Measurements from ENCODE around the gene KCNQ2.
"Not testable (repeated sequence)": the region's sequence is repeated elsewhere in the genome, so short reads cannot be mapped to it uniquely, and the experiment has no call there.

The KCNQ2 gene

GRCh38 chr20:63490416-63490815 lies 18.0 kb upstream of the KCNQ2 start:
- no peak for DNase-seq (ENCODE audit: low read depth)

DNA sequence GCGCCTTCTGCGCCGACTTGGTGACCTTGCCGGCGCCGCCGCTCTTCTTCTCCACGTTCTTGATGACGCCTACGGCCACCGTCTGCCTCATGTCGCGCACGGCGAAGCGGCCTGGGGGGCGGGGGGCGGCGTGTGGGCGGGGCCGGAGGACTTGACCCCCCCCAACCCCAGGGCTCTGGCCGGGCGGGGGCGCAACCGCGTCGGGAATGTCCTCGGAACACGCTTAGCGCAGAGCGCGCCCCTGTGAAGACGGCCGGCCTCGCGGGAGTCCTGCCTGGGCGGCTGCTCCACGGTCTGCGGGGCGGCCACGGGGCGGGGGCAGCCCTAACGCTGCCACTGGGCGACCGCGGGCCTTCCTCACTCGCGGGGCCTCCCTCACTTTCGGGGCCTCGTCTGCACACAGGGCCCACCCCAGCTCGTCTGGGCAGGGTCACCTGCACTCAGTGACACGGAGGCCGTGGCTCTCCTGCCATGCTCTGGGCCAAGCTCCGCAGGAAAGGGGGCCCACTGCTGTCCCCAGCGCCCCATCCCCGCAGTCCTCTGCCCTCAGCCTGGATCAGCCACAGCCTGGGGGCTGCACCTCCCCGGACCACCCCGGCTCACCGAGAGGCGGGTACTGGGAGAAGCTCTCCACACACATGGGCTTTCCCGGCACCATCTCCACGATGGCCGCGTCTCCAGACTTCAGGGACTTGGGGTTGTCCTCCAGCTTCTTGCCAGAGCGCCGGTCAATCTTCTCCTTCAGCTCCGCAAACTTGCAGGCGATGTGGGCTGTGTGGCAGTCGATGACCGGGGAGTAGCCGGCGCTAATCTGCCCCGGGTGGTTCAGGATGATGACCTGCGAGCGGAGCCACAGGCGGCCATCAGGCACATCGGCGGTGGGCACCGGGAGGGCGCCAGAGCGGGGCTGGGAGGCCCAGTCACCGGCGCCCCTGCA lies 16.1 kb upstream of the KCNQ2 start:
- no peak for DNase-seq (ENCODE audit: low read depth)

DNA sequence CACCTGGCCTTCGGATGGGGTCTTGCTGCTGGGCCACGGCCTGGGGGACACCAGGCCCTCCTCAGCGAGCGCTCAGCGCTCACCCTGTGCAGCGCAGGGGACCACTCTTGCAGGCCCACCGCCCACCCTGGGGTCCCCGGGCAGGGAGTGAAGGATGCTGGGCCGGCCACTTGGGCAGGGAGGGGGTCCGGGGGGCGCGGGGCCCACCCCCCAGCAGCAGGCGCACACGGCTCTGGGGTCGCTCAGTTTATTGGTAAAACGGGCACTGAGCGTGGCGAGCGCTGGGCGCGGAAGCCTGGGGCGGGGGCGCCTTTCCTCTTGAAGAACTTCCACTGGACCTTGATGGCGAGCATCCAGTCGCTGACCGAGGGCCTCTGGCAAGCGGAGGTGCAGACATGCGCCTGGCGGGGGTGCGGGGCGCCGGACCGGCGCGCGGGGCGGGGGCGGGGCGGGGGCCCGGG lies 15.4 kb upstream of the KCNQ2 start:
- DNase-seq (ENCODE audit: low read depth): no peak

DNA sequence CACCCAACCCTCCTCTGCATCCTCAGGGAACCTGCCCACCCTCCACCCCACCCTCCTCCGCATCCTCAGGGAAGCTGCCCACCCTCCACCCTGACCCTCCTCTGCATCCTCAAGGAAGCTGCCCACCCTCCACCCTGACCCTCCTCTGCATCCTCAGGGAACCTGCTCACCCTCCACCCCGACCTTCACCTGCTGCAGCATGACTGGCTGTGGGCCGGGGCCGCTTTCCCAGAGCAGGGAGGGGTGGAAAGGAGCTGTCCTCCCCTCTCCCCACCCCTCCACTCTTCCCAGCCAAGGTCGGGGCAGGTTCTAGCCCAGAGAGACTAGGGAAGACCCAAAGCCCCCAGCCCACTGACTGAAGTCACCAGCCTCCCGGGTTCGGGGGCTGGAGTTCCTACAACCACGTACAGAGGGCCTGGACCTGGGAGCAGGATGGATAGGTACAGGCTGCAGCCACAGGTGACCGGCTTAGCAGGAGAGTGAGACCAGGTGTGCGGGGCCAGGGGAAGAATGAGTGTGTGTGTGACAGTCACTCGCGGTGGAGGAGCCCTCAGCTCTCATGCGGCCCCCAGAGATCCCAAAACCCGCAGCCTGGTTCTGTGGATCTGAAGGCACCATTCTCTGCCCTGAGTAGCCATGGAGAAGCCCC lies 14.8 kb upstream of the KCNQ2 start:
- no peak for DNase-seq (ENCODE audit: low read depth)

GRCh38 chr20:63486300-63486855 lies 13.9 kb upstream of the KCNQ2 start:
- DNase-seq (ENCODE audit: low read depth): no peak

GRCh38 chr20:63484651-63485403 lies 12.4 kb upstream of the KCNQ2 start:
- DNase-seq (ENCODE audit: low read depth): no peak

DNA sequence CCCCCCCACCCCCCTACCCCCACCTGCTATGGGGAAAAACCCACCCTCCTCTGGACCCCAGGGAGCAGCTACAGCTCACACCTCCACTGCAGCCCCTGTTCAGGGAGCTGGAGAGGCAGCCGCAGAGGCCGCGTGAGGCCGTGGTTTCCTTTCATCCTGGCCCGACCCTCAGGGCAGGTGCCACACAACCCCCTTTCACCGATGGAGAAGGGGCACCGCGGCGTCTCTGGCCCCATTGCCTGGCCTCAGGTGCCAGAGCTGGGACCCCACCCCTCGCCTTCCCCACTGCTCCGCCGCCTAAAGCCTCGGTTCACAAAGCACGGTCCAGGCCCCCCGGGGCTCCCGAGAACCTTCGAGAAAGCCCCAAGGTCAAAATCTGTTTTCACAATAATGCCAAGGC lies 11.8 kb upstream of the KCNQ2 start:
- DNase-seq (ENCODE audit: low read depth): no peak

- no peak for DNase-seq (ENCODE audit: low read depth)
Observed at GRCh38 chr20:63483834-63484233, 11.4 kb upstream of the KCNQ2 start.

- no peak for DNase-seq (ENCODE audit: low read depth)
Observed at GRCh38 chr20:63482021-63482587, 9.6 kb upstream of the KCNQ2 start.

DNA sequence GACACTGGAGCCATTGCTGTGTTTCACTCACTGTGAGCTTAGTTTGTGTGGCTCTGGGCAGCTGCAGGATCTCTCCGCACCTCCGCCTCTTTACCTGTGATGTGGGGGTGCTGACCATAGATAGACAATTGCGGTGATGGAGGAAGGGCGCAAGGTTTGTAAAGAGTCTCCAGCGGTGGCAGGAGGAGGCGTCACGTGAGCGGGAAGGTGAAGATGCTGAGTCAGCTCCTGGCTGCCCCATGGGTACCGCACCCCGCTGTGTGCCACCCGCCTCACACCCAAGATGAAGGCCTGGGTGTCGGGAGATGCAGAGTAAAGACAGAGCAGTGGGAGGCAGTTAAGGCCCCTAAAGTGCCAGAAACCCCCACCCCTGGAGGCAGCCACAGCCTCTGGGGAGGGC lies 9.0 kb upstream of the KCNQ2 start:
- no peak for DNase-seq (ENCODE audit: low read depth)

DNA sequence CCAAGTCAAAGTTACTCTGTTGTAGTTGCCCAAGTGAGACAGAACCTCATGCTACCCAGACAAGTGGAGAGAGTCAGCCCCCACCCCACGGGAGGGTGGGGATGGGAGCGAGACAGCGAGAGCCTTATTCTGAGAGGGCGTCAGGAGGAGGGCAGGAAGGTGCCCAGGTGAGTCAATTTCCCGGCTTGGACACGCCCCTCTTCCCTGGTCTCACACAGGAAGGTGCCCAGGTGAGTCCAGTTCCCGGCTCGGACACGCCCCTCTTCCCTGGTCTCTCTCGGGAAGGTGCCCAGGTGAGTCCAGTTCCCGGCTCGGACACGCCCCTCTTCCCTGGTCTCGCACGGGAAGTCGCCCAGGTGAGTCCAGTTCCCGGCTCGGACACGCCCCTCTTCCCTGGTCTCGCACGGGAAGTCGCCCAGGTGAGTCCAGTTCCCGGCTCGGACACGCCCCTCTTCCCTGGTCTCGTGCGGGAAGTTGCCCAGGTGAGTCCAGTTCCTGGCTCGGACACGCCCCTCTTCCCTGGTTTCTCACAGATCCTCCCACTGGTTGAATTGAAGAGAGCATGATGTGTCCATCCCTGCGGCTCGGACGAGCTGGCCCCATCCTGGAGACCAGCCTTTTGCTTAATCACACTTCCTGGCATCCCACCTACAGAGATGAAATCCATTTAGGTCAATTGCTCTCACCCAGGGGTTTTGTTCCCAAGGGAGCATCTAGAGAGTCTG lies 7.4 kb upstream of the KCNQ2 start:
- DNase-seq (ENCODE audit: low read depth): not testable (repeated sequence)

DNA sequence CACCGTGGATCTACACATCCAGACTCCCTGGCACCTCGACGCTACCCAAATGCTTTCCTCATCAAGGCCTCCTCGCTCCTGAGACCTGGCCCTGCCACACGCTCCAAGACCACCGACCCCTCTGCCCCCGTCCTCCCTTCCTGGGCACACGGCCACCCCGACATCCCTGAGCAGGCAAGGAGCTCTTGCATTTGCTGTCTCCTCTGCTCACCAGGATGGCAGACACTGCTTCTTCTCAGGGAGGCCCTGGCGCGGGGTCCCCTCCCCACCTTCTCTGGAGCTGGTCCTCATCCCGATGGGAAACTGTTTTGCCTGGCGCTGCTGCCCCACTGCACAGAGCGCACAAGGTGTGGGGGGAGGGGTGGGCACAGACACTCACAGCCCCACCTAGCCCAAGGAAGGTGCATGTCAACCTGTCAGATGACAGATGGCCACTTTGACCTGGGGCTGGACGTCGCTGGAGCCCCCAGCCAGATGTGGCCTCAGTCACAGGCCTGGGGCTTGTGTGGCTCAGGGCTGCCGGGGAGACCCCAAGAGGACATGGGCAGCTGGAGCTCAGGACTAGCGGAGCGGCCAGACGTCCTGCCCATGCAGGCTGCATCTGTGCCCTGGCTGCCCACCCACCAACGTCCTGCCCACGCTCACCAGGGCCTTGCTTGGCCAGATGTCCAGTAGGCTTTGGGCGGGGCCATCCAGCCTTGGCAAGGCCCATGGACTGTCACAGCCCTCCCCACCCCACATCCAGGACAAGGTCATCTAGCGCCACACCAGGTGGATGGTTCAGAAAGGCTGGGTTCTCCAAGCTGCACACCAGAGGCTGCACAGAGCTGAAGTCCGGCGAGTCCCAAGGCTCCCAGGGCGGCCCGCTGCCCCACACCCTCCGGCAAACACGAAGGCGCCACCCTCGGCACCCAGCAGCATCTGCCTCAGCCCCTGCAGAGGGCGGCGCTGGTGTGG lies 6.2 kb upstream of the KCNQ2 start:
- DNase-seq (ENCODE audit: low read depth): no peak

DNA sequence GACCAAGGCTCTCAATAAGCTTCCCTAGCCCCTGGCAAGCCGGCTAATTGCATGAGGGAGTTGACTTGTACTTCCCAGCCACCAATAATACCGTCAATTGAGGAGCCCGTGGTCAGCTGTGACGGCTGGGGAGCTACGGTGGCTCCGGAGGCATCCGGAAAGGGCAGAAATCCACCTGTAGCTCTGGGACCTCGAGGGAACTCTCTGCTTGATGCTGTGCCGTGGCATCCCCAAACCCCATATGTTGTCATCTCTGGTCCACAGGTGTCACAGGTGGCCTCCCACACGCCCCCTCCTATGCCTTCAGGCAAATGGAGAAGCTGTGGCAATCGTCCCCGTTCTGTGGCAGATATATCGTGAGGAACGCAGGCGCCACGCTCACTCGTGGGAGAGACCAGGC lies 5.5 kb upstream of the KCNQ2 start:
- no peak for DNase-seq (ENCODE audit: low read depth)

- no peak for DNase-seq (ENCODE audit: low read depth)
Observed at GRCh38 chr20:63477061-63477616, 4.7 kb upstream of the KCNQ2 start.

- no peak for DNase-seq (ENCODE audit: low read depth)
Observed at GRCh38 chr20:63475209-63475608, 2.8 kb upstream of the KCNQ2 start.

DNA sequence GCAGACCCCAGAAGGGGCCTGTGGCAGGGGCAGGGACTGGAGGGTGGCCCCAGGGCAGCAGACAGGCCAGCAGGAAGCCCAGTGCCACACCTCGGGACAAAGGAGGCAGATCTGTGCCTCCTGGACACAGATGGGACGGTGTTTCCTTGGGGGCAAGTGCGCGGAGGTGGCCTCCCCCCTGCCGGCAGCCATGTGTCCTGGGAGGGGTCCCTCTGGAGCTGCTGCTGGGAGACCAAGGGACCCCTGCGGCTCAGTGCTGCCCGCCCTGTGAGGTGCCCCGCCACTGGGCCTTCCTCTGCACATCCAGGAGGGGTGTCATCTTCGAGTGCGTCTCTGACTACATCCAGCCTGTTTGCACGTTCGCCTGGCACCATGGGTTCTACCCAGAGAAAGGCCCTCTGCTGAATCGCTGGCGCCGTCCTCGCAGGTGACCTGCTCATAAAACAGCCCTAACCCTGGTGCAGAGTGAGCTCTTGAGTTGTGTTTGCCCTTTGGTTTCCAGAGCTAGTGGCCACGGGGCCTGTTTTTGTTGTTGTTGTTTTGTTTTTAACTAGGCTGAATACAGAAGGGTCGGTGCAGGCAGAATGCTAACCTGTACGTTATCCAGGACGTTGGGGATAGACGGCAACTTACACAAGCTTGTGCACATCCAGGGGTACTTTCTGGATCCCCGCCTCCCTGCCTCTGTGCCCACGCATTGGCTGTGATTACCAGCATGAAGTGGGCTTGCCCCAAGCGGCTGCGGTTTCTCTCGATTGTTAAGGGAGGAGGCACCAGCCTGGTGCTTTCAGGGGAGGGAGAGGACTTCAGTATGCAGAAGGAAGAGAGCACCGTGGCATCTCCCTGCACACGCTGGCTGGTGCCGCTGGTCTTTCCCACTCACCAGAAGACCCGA lies 1.3 kb upstream of the KCNQ2 start:
- DNase-seq (ENCODE audit: low read depth): no peak

DNA sequence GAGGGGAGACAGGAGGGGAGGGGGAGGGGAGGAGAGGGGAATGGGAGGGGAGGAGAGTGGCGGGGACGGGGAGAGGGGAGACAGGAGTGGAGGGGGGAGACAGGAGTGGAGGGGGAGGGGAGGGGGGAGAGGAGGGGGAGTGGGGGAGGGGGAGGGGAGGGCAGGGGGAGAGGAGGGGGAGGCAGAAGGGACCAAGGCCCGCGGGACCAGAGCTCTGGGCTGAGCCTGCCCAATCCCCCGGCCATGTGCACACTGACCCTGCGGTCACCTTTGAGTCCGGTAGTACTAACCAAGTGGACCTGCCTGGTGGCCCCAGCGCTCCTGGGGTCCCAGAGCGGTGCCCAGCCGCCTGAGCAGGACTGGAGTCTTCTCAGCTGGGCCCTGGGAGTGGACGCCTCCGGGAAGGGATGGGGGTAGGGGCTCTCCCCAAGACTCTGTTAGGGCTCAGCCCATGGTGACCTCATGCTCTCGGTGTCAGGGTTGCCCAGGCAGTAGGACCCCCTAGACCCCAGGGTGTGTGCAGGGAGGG lies 471 bp upstream of the KCNQ2 start:
- no peak for DNase-seq (ENCODE audit: low read depth)

- no peak for DNase-seq (ENCODE audit: low read depth)
Observed at GRCh38 chr20:63471717-63471980, 806 bp downstream of the KCNQ2 start.

Measured in GM04503 (cell line).